GM18505 (cell line): ENCODE measurements around the gene GLP2R.

Experiments
- ATAC-seq: cut with Tn5 transposase; IDR thresholded peaks from one replicate; pipeline ENCODE4 v1.9.1; 2021; ENCODE audit not compliant: unreplicated experiment
- POLR2A ChIP-seq: IDR thresholded peaks from 4 replicates; pipeline ENCODE4 v1.6.1; 2011; ENCODE audit warnings: borderline replicate concordance; ENCODE audit not compliant: insufficient read depth, insufficient read length; ENCODE audit errors: extremely low read depth

GLP2R gene

DNA sequence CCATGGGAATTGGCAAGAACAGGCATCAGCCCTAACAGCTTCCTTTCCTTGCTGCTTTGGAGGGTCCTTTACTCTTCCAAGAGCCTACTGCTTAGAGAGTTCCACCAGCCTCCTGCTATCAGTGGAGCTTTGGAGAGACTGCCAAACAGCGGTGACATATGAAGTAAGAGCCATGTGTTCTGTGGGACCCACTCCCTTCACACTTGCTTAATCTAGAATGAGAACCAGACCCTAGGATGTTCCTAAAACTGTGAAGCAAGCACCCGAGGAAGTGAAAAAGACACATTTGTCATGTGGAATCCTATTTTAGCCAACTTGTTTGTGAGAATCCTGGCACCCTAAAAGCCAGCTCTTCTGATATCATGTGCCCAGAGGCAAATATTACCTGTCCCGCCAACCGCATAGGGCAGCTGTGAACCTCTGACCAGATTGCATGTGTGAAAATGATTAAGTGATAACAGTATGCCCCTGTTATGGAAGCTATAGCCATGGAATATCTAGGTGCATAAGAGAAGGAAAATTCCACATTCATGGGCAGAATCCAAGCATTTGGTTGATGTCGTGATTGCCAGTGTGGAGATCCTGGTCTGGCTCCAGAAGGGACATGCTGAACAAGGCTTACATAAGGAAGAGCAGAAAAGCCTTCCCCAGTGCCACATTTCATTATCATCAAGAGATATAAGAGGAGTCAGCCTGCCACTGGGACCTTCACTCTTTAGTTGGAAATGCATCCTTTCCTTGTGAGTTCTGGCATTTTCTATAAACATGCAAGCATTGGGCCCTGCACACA, 60.6 kb downstream of the GLP2R start:
- no peak for ATAC-seq
- no peak for TF ChIP-seq POLR2A

DNA sequence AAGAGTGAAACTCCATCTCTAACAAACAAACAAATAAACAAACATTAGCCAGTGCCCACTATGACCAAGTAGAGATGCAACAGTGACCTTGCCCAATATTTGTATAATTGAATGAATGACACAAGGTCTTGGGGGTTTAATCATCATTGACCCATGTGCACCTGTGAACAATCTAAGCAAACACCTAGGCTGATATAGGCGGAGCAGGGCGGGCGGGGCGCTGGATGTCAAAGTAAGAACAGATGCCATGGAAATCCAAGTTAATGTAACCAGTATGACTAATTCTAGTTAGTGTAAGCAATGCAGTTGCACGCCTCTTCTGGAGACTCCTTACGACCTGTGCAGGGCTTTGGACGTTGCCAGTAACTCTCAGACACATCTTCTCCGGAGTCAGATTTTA, 61.8 kb downstream of the GLP2R start:
- no peak for ATAC-seq
- TF ChIP-seq POLR2A, result no peak

DNA sequence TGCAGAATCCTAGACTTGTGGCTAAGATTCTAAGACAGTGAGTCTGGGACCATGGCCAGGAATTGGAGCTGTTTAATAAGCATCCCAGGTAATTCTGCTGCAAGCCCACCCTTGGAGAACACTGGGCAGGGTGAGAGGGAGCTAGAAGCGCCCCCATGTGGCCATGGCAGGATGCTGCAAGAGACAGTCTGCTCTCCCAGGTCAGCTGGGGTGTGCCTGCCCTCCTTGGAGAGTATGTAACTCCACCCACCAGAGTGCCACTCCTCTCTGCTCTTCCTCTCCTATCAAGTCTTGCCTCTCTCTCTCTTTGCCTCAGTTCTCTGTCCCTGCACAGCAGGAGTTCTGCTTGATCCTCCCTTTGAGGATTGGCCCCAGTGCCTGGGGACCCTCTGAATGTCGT, 64.4 kb downstream of the GLP2R start:
- no peak for ATAC-seq
- TF ChIP-seq POLR2A, result no peak

DNA sequence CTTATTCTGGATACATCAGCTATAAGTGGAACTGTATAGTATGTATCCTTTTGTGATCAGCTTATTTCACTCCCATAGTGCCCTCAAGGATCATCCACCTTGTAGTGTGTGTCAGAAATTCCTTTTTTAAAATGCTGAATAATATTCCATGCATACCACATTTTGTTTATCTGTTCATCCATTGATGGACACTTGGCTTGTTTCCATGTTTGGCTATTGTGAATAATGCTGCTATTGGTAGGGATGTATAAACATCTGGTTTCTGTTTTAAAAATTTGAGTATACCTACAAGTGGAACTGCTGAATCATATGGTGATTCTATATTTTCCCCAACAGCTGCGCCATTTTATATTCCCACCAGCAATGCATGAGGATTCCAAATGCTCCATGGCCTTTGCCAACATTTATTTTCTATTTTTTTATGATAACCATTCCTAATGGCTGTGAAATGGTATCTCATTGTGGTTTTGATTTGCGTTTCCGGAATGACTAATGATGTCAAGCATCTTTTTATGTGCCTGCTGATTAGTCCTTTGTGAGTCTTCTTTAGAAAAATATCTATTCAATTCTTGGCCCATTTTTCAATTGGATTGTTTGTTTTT, 67.8 kb downstream of the GLP2R start:
- no peak for TF ChIP-seq POLR2A
- ATAC-seq, result no peak

DNA sequence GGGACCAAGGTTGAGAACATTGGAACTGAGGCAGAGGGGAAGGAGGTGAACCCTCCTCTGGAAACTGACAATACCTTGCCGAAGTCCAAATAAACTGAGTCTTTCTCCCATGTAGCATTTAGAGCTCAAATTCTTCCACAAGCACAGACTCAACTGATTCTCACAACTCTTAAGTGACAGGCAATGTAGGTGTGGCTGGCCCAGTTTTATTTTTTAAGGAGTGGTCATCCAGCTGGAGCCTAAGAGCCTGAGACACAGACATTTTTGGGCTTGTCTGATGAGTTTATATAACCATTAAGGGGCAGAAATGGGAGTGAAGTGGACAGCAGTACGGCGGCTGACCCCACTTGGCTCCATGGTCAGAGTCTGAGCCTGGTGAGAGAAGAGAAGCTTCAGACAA, 68.5 kb downstream of the GLP2R start:
- no peak for TF ChIP-seq POLR2A
- no peak for ATAC-seq

DNA sequence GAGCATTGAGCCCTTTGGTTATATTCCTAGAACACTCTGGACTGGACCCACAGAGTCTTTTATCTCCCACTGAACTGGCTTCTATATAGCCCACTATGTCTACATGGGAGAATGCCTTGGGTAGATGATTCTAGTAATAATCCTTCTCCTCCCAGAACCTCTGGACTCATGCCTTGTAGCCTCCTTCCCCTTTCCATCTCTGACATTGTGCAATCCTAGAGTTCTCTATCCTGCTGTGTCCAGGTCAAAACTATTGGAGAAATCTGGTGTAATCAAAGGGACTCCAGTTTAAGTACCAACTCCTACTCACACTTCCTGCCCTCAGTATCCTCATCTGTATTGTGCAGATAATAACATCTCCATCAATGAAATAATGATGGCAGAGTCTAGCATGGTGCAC, 70.2 kb downstream of the GLP2R start:
- TF ChIP-seq POLR2A, result no peak
- no peak for ATAC-seq

DNA sequence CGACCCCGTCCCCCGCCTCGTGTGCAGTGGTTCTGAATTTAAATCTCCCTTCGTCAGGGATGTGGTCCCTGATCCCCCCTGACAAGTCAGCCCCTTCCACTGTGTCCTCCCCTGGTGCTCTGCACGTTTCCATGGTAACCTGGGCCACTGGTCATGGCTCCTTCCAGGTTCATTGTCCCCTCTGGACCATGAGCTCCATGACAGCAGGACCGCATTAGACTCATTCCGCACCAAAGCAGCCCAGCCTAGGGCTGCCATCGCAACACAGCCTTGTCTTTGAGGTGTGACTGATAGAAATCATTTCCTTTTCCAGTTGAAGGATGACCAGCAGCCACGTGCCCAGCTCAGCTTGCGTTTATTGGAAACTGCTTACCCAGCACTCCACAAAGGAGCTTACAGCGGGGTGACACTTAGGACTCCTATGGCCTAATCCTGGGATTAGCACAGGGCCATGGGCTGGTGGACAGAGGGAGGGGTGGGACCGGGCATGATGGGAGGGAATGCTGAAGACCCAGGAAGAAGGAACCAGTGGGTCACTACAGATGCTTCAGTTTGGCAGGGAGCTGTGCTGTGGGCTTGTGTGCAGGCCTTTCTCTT, 71.7 kb downstream of the GLP2R start:
- no peak for TF ChIP-seq POLR2A
- no peak for ATAC-seq

DNA sequence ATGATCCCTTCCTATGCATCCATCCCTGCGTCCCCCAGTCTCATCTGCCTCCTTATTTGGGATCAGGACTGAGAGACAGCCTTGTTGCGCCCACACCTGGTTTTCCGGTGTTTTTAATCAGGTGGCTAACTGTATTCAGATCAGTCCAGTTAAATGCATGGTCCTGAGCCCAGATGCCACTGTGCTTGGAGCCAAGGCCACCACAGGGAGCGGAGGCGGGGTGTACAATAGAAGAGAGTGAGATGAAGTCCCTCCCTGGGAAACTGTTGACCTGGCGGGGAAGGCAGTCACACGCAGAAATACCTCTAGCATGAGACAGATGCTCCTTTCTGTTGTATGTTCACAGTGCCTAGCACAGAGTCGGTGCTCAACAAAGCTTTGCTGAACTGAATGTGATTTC, 73.1 kb downstream of the GLP2R start:
- no peak for ATAC-seq
- no peak for TF ChIP-seq POLR2A

DNA sequence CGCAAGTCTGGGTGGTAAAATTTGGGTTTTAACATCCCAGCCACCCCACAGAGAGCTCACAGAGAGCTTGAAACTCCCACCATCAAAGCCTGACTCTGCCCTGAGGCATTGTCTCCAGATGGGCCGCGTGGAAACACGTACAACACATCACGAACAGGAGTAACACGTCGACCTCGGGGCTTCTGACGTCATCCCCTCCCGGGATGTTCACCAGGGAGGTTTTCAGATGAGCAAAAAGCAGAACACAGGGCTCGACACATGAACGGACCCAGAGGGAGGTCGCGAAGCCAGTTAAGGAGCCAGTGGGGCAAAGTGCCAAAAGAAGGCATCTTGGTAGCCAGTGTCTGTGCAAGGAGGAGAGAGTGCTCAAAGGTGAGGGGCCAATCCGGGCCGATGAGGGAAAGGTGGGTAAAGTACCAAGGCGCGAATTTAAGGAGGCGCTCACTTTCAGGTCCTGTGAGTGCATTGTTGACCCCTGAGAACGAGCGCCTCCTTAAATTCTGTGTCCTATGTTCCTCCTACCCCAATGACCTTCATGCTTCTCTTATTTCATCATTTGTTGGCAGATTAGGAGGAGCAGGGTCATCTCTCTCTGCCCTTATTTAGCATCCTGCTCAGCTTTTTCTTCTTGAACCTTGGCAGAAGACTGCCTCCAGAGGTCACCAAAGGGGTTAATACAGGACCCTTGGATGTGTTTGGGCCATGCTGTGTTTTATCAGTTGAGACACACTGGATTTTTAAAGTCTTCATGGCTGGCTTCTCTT, 73.7 kb downstream of the GLP2R start:
- ATAC-seq, result no peak
- no peak for TF ChIP-seq POLR2A

DNA sequence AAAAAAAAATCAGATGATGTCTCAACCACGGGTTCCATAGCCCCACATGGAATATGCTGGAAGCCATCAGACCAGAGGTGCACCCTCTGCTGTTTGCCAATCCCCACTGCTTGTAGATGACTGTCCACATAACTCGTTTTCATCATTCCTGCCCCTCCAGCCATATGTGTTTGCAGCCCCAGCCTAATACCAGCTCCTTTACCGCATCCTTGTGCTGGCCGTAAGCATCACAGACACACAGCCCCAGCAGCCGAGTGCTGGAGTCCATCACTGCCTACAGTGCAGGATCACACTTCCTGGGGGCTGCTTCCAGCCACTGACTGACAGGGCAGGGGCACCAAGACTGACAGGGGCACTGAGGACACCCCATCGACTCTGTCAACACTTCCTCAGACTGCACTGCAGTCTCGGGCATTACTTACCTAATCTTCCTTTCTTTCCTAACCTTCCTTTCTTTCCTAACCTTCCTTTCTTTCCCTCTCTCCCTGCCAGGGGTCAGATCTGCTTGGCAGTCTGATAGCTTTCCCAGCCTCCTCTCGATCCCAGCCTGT, 74.4 kb downstream of the GLP2R start:
- ATAC-seq, result no peak
- no peak for TF ChIP-seq POLR2A

DNA sequence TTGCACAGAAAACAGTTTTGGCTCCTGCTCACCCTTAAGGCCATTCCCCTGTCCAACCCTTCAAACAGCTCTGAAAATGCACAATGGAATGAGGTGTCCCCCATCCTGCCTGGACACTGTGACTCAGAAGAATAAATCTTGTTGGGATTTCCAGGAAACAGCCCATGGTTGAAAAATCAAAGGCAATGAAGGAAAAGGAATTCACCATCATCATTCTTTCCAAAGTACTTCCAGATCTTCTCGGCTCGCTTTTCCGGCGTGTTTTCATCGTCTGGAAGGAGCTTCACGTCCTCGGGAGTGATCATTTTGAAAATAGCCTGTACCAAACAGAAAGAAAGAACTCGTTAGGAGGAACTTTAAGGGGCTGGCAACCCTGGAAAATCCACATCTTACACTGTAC, 75.1 kb downstream of the GLP2R start:
- TF ChIP-seq POLR2A, result no peak
- no peak for ATAC-seq

DNA sequence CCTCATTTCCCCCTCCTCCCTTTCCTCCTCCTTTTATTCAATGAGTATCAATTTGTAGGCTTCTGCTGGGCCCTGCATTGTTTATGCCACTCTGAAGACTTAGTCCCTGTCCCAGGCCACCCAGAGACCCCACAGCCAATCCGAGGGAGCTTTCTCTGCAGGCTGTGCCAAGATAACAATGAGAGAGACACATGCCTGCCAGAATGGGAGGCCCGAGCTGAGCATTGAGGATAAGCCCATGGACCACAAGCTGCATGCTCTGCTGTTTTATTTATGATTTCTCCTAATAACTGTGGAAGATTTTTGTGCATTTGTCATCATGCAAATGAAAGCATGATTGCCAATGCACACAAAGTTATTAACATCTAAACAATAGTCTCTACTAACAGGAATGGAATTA, 76.4 kb downstream of the GLP2R start:
- no peak for ATAC-seq
- no peak for TF ChIP-seq POLR2A
